ENCODE data around the gene NPM3. TPM values are rescaled to one million over a fixed set of nuclear protein-coding genes. Genes with fewer than 3 reads are reported as not detected.

The NPM3 gene
- total RNA-seq, 1 donor from 2014 or later = 151 TPM

- intact Hi-C loops (cut with micrococcal nuclease) = no loop called here
- DNase-seq (ENCODE audit: low spot score) = no peak
These were observed 5.0 kb downstream of the NPM3 start for GRCh38 chr10:101778151-101778780.

GRCh38 chr10:101777619-101778145 is 5.6 kb downstream of the NPM3 start:
- no peak for DNase-seq (ENCODE audit: low spot score)
- intact Hi-C loops (cut with micrococcal nuclease) = no loop called here
- H3K36me3 Mint-ChIP-seq (ENCODE audit: low read depth) = peaks cover 23% of the 10 kb centered on the region
- H3K27me3 Mint-ChIP-seq (ENCODE audit: insufficient read depth) = peaks cover 43% of the 10 kb centered on the region
- peak overlapping the region; percentile 43 for H3K4me3 Mint-ChIP-seq
- H3K9me3 Mint-ChIP-seq = no peaks in the 10 kb centered on the region
- peaks cover 38% of the 10 kb centered on the region for H3K4me1 Mint-ChIP-seq (ENCODE audit: low read depth)
- peak overlapping the region; percentile 46 for H3K27ac Mint-ChIP-seq

More at GRCh38 chr10:101778151-101778780, 5.0 kb downstream of the NPM3 start:
- Mint-ChIP-seq H3K27me3 (ENCODE audit: insufficient read depth) (peaks cover 38% of the 10 kb centered on the region), H3K9me3 (no peaks in the 10 kb centered on the region), H3K4me1 (ENCODE audit: low read depth) (peaks cover 42% of the 10 kb centered on the region), H3K4me3 (peak overlapping the region; percentile 60), H3K36me3 (ENCODE audit: low read depth) (peaks cover 27% of the 10 kb centered on the region), H3K27ac (no peak overlapping the region)

GRCh38 chr10:101776161-101776817 is 7.0 kb downstream of the NPM3 start:
- no peak overlapping the region for H3K4me3 Mint-ChIP-seq
- peaks cover 28% of the 10 kb centered on the region for H3K4me1 Mint-ChIP-seq (ENCODE audit: low read depth)
- intact Hi-C loops (cut with micrococcal nuclease) = no loop called here
- DNase-seq (ENCODE audit: low spot score) = no peak
- H3K9me3 Mint-ChIP-seq = no peaks in the 10 kb centered on the region
- peaks cover 19% of the 10 kb centered on the region for H3K36me3 Mint-ChIP-seq (ENCODE audit: low read depth)
- peaks cover 57% of the 10 kb centered on the region for H3K27me3 Mint-ChIP-seq (ENCODE audit: insufficient read depth)
- no peak overlapping the region for H3K27ac Mint-ChIP-seq

GRCh38 chr10:101775273-101776160 is 7.7 kb downstream of the NPM3 start, which contains the start of gene FGF8:
FGF8 (minus strand) TSS chr10:101776114; CDS start chr10:101775900, 214 bp downstream.
- Mint-ChIP-seq H3K9me3 (no peaks in the 10 kb centered on the region), H3K36me3 (ENCODE audit: low read depth) (peaks cover 19% of the 10 kb centered on the region), H3K27me3 (ENCODE audit: insufficient read depth) (peaks cover 57% of the 10 kb centered on the region), H3K4me1 (ENCODE audit: low read depth) (peaks cover 21% of the 10 kb centered on the region), H3K4me3 (peak within 1 kb of the TSS; percentile 47), H3K27ac (no peak within 1 kb of the TSS)
- DNase-seq (ENCODE audit: low spot score) = no peak
- intact Hi-C loops (cut with micrococcal nuclease) = no loop called here

- H3K36me3 Mint-ChIP-seq (ENCODE audit: low read depth) = peaks cover 17% of the 10 kb centered on the region
- intact Hi-C loops (cut with micrococcal nuclease) = no loop called here
These were observed 8.5 kb downstream of the NPM3 start for GRCh38 chr10:101774589-101775272.

GRCh38 chr10:101773923-101774588 is 9.2 kb downstream of the NPM3 start:
- H3K9me3 Mint-ChIP-seq = no peaks in the 10 kb centered on the region

More at GRCh38 chr10:101774589-101775272, 8.5 kb downstream of the NPM3 start:
- Mint-ChIP-seq H3K4me3 (no peak overlapping the region), H3K4me1 (ENCODE audit: low read depth) (peaks cover 13% of the 10 kb centered on the region), H3K9me3 (no peaks in the 10 kb centered on the region), H3K27me3 (ENCODE audit: insufficient read depth) (peaks cover 57% of the 10 kb centered on the region), H3K27ac (no peak overlapping the region)
- no peak for DNase-seq (ENCODE audit: low spot score)

GRCh38 chr10:101772895-101773761 is 10.1 kb downstream of the NPM3 start:
- peaks cover 5% of the 10 kb centered on the region for H3K4me1 Mint-ChIP-seq (ENCODE audit: low read depth)
- H3K36me3 Mint-ChIP-seq (ENCODE audit: low read depth) = peaks cover 11% of the 10 kb centered on the region
- H3K9me3 Mint-ChIP-seq = no peaks in the 10 kb centered on the region
- H3K27me3 Mint-ChIP-seq (ENCODE audit: insufficient read depth) = peaks cover 57% of the 10 kb centered on the region
- H3K4me3 Mint-ChIP-seq = no peak overlapping the region
- no peak for DNase-seq (ENCODE audit: low spot score)
- H3K27ac Mint-ChIP-seq = no peak overlapping the region
- intact Hi-C loops (cut with micrococcal nuclease) = no loop called here

More at GRCh38 chr10:101773923-101774588, 9.2 kb downstream of the NPM3 start:
- H3K27me3 Mint-ChIP-seq (ENCODE audit: insufficient read depth) = peaks cover 59% of the 10 kb centered on the region
- peaks cover 15% of the 10 kb centered on the region for H3K36me3 Mint-ChIP-seq (ENCODE audit: low read depth)
- H3K27ac Mint-ChIP-seq = no peak overlapping the region
- DNase-seq (ENCODE audit: low spot score) = no peak
- intact Hi-C loops (cut with micrococcal nuclease) = no loop called here
- peaks cover 10% of the 10 kb centered on the region for H3K4me1 Mint-ChIP-seq (ENCODE audit: low read depth)
- H3K4me3 Mint-ChIP-seq = no peak overlapping the region

- H3K9me3 Mint-ChIP-seq = no peaks in the 10 kb centered on the region
- H3K27me3 Mint-ChIP-seq (ENCODE audit: insufficient read depth) = peaks cover 50% of the 10 kb centered on the region
- H3K4me1 Mint-ChIP-seq (ENCODE audit: low read depth) = no peaks in the 10 kb centered on the region
- intact Hi-C loops (cut with micrococcal nuclease) = no loop called here
- peaks cover 3% of the 10 kb centered on the region for H3K36me3 Mint-ChIP-seq (ENCODE audit: low read depth)
- H3K27ac Mint-ChIP-seq = no peak overlapping the region
- H3K4me3 Mint-ChIP-seq = no peak overlapping the region
- no peak for DNase-seq (ENCODE audit: low spot score)
These were observed 11.0 kb downstream of the NPM3 start for GRCh38 chr10:101772017-101772894.

GRCh38 chr10:101771380-101771779 is 11.9 kb downstream of the NPM3 start:
- no peaks in the 10 kb centered on the region for H3K9me3 Mint-ChIP-seq

GRCh38 chr10:101770331-101771215 is 12.7 kb downstream of the NPM3 start:
- Mint-ChIP-seq H3K9me3 (no peaks in the 10 kb centered on the region), H3K36me3 (ENCODE audit: low read depth) (no peaks in the 10 kb centered on the region), H3K27me3 (ENCODE audit: insufficient read depth) (peaks cover 51% of the 10 kb centered on the region), H3K4me3 (no peak overlapping the region), H3K27ac (no peak overlapping the region), H3K4me1 (ENCODE audit: low read depth) (no peaks in the 10 kb centered on the region)
- intact Hi-C loops (cut with micrococcal nuclease) = no loop called here
- no peak for DNase-seq (ENCODE audit: low spot score)

More at GRCh38 chr10:101771380-101771779, 11.9 kb downstream of the NPM3 start:
- intact Hi-C loops (cut with micrococcal nuclease) = no loop called here
- DNase-seq (ENCODE audit: low spot score) = no peak
- peaks cover 45% of the 10 kb centered on the region for H3K27me3 Mint-ChIP-seq (ENCODE audit: insufficient read depth)
- no peak overlapping the region for H3K27ac Mint-ChIP-seq
- no peaks in the 10 kb centered on the region for H3K36me3 Mint-ChIP-seq (ENCODE audit: low read depth)
- no peaks in the 10 kb centered on the region for H3K4me1 Mint-ChIP-seq (ENCODE audit: low read depth)
- H3K4me3 Mint-ChIP-seq = no peak overlapping the region

Measured in activated T-helper 1 cell treated with anti-CD3 and anti-CD28 coated beads, Interleukin-12 subunit alpha, Interleukin-12 subunit beta, Interleukin-2, Interleukin-4 antibody, amounts not matched to agents 30 ng/mL and 10 ng/mL and 1 ng/mL, durations not matched to agents 14 hours and 24 hours and 36 hours (primary cell).